ENCODE results near the gene MON1A.
"Not testable (repeated sequence)": the region's sequence is repeated elsewhere in the genome, so short reads cannot be mapped to it uniquely, and the experiment has no call there.

MON1A gene

DNA sequence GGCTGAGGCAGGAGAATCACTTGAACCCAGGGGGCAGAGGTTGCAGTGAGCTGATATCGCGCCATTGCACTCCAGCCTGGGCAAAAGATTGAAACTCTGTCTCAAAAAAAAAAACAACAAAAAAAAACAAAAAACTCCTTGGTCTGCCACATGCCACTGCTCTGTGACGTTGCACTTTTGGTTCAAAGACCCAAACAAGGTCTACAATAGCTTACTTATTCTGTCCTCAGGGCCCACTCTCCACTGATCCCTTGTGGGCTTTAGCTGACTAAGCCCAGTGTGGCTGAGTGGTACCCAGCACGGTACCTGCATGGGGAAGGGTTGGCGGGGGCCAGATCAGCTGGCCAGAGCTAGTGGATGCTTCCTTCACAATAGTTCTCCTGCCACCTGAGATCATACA is 1.8 kb downstream of the MON1A start:
- TF ChIP-seq EZH2 (optimal IDR thresholded peaks at IDR 0.05; ENCODE audit: low read depth, low read length) (no peak), CTCF (IDR thresholded peaks at IDR 0.05; ENCODE audit: low read length) (no peak), EZH2phosphoT487 (IDR thresholded peaks at IDR 0.05; ENCODE audit: low read length) (no peak)
- peaks cover 17% of the 10 kb centered on the region for H3K79me2 ChIP-seq (ENCODE audit: low read length)
- no peaks in the 10 kb centered on the region for H4K20me1 ChIP-seq (ENCODE audit: insufficient read depth, low read length)
- H3K9me3 ChIP-seq (replicated peaks; ENCODE audit: insufficient read depth, low read length): no peaks in the 10 kb centered on the region
- no peak overlapping the region for H2AFZ ChIP-seq (ENCODE audit: low read length)
- H3K36me3 ChIP-seq (replicated peaks; ENCODE audit: insufficient read depth, low read length): no peaks in the 10 kb centered on the region
- peaks cover 16% of the 10 kb centered on the region for H3K4me1 ChIP-seq (ENCODE audit: low read length)
- no peak overlapping the region for H3K27ac ChIP-seq (ENCODE audit: low read length)
- no peak overlapping the region for H3K4me3 ChIP-seq (ENCODE audit: low read length)
- no peaks in the 10 kb centered on the region for H3K27me3 ChIP-seq (replicated peaks; ENCODE audit: insufficient read depth, low read length)
- no peak overlapping the region for H3K4me2 ChIP-seq (ENCODE audit: low read depth, low read length)
- peaks cover 9% of the 10 kb centered on the region; the same call in 1 of the 2 replicates for H3F3A ChIP-seq (ENCODE audit: insufficient read depth, low read length)
- H3K9ac ChIP-seq (ENCODE audit: low read length): no peak overlapping the region
- H3K9me2 ChIP-seq (replicated peaks; ENCODE audit: insufficient read depth, low read length): no peaks in the 10 kb centered on the region
- DNase-seq: no peak

DNA sequence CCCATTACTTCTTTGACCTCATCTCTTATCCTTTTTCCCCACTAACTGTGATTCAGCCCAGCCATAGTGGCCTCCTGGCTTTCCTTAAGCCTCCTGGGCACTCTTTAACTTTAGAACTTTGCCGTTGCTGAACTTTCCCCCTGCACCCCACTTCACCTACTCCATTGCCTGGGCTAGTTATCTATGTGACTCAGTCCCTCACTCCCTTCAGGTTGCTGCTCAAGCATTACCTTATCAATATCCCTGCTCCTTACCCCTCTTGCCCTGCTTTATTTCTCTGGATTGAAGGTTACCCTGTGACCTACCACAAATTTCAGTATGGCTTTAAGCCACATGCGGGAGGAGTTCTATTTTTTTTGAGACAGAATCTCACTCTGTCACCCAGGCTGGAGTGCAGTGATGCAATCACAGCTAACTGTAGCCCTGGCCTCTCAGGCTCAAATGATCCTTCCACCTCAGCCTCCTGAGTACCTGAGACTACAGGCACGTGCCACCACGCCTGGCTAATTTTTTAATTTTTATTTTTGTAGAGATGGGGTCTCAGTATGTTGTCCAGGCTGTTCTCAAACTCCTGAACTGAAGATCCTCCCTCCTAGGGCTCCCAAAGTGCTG is 3.4 kb downstream of the MON1A start:
- Histone ChIP-seq H3K4me2 (ENCODE audit: low read depth, low read length) (no peak overlapping the region), H2AFZ (ENCODE audit: low read length) (no peak overlapping the region), H3K9me2 (replicated peaks; ENCODE audit: insufficient read depth, low read length) (no peaks in the 10 kb centered on the region), H3K4me1 (ENCODE audit: low read length) (peaks cover 13% of the 10 kb centered on the region), H3K27me3 (replicated peaks; ENCODE audit: insufficient read depth, low read length) (no peaks in the 10 kb centered on the region), H3K9me3 (replicated peaks; ENCODE audit: insufficient read depth, low read length) (no peaks in the 10 kb centered on the region), H3K36me3 (replicated peaks; ENCODE audit: insufficient read depth, low read length) (no peaks in the 10 kb centered on the region), H3F3A (ENCODE audit: insufficient read depth, low read length) (peaks cover 7% of the 10 kb centered on the region; the same call in 1 of the 2 replicates), H3K9ac (ENCODE audit: low read length) (no peak overlapping the region), H3K79me2 (ENCODE audit: low read length) (peaks cover 17% of the 10 kb centered on the region), H3K27ac (ENCODE audit: low read length) (no peak overlapping the region), H4K20me1 (ENCODE audit: insufficient read depth, low read length) (no peaks in the 10 kb centered on the region), H3K4me3 (ENCODE audit: low read length) (no peak overlapping the region)
- no peak for DNase-seq
- TF ChIP-seq EZH2phosphoT487 (IDR thresholded peaks at IDR 0.05; ENCODE audit: low read length): no peak

GRCh38 chr3:49925485-49925884 is 4.1 kb downstream of the MON1A start:
- Histone ChIP-seq H3F3A (ENCODE audit: insufficient read depth, low read length) (no peaks in the 10 kb centered on the region), H3K9ac (ENCODE audit: low read length) (no peak overlapping the region), H3K27me3 (replicated peaks; ENCODE audit: insufficient read depth, low read length) (no peaks in the 10 kb centered on the region), H4K20me1 (ENCODE audit: insufficient read depth, low read length) (no peaks in the 10 kb centered on the region), H2AFZ (ENCODE audit: low read length) (no peak overlapping the region), H3K4me2 (ENCODE audit: low read depth, low read length) (no peak overlapping the region), H3K9me3 (replicated peaks; ENCODE audit: insufficient read depth, low read length) (no peaks in the 10 kb centered on the region), H3K79me2 (ENCODE audit: low read length) (peaks cover 17% of the 10 kb centered on the region), H3K36me3 (replicated peaks; ENCODE audit: insufficient read depth, low read length) (no peaks in the 10 kb centered on the region), H3K4me3 (ENCODE audit: low read length) (no peak overlapping the region), H3K9me2 (replicated peaks; ENCODE audit: insufficient read depth, low read length) (no peaks in the 10 kb centered on the region), H3K27ac (ENCODE audit: low read length) (no peak overlapping the region), H3K4me1 (ENCODE audit: low read length) (peaks cover 6% of the 10 kb centered on the region)
- no peak for TF ChIP-seq CTCF (IDR thresholded peaks at IDR 0.05; ENCODE audit: low read length)
- no peak for TF ChIP-seq EZH2 (optimal IDR thresholded peaks at IDR 0.05; ENCODE audit: low read depth, low read length)
- TF ChIP-seq EZH2phosphoT487 (IDR thresholded peaks at IDR 0.05; ENCODE audit: low read length): no peak
- DNase-seq: no peak

- H3K27ac ChIP-seq (ENCODE audit: low read length): no peak overlapping the region
- H2AFZ ChIP-seq (ENCODE audit: low read length): no peak overlapping the region
- H3K9me2 ChIP-seq (replicated peaks; ENCODE audit: insufficient read depth, low read length): no peaks in the 10 kb centered on the region
- no peak overlapping the region for H3K4me3 ChIP-seq (ENCODE audit: low read length)
- no peak overlapping the region for H3K4me2 ChIP-seq (ENCODE audit: low read depth, low read length)
- no peaks in the 10 kb centered on the region for H3K27me3 ChIP-seq (replicated peaks; ENCODE audit: insufficient read depth, low read length)
- DNase-seq: no peak
- no peak overlapping the region for H3K9ac ChIP-seq (ENCODE audit: low read length)
- no peak for TF ChIP-seq CTCF (IDR thresholded peaks at IDR 0.05; ENCODE audit: low read length)
- TF ChIP-seq EZH2 (optimal IDR thresholded peaks at IDR 0.05; ENCODE audit: low read depth, low read length): no peak
- no peak for TF ChIP-seq EZH2phosphoT487 (IDR thresholded peaks at IDR 0.05; ENCODE audit: low read length)
- H3K36me3 ChIP-seq (replicated peaks; ENCODE audit: insufficient read depth, low read length): no peaks in the 10 kb centered on the region
- peaks cover 17% of the 10 kb centered on the region for H3K79me2 ChIP-seq (ENCODE audit: low read length)
- H3K4me1 ChIP-seq (ENCODE audit: low read length): peaks cover 4% of the 10 kb centered on the region; the same call in 1 of the 2 replicates
- no peaks in the 10 kb centered on the region for H3F3A ChIP-seq (ENCODE audit: insufficient read depth, low read length)
- H3K9me3 ChIP-seq (replicated peaks; ENCODE audit: insufficient read depth, low read length): no peaks in the 10 kb centered on the region
- H4K20me1 ChIP-seq (ENCODE audit: insufficient read depth, low read length): no peaks in the 10 kb centered on the region
These were observed 4.9 kb downstream of the MON1A start for GRCh38 chr3:49924683-49925082.

DNA sequence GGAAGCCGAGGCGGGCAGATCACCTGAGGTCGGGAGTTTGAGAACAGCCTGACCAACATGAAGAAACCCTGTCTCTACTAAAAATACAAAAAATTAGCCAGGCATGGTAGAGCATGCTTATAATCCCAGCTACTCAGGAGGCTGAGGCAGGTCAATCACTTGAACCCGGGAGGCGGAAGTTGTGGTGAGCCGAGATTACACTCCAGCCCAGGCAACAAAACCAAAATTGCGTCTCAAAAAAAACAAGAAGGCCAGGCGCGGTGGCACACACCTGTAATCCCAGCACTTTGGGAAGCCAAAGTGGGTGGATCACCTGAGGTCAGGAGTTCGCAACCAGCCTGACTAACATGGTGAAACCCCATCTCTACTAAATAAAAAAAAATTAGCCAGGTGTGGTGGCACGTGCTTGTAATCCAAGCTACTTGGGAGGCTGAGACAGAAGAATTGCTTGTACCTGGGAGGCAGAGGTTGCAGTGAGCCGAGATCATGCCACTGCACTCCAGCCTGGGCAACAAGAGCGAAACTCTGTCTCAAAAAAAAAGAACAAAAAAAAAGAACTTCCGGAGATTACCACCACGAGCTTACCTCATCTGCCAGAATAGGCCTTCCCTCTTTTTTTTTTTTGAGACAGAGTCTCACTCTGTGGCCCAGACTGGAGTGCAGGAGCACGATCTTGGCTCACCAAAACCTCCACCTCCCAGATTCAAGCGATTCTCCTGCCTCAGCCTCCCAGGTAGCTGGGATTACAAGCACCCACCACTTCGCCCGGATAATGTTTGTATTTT is 11.6 kb downstream of the MON1A start:
- H3K4me2 ChIP-seq (ENCODE audit: low read depth, low read length); H2AFZ ChIP-seq (ENCODE audit: low read length); H3F3A ChIP-seq (ENCODE audit: insufficient read depth, low read length); H3K36me3 ChIP-seq (replicated peaks; ENCODE audit: insufficient read depth, low read length); H3K9me2 ChIP-seq (replicated peaks; ENCODE audit: insufficient read depth, low read length); H3K27me3 ChIP-seq (replicated peaks; ENCODE audit: insufficient read depth, low read length); H4K20me1 ChIP-seq (ENCODE audit: insufficient read depth, low read length); H3K79me2 ChIP-seq (ENCODE audit: low read length); H3K4me3 ChIP-seq (ENCODE audit: low read length); H3K9me3 ChIP-seq (replicated peaks; ENCODE audit: insufficient read depth, low read length); H3K9ac ChIP-seq (ENCODE audit: low read length); H3K4me1 ChIP-seq (ENCODE audit: low read length): not testable (repeated sequence)
- peak overlapping the region; percentile 1; the same call in 1 of the 2 replicates for H3K27ac ChIP-seq (ENCODE audit: low read length)
- DNase-seq: peak; percentile 49
